Suprapubic skin (tissue), 4 donors: ENCODE data around the gene TYMP.

Experiments
- EP300 ChIP-seq: sonication (generic); formaldehyde crosslinking; IDR thresholded peaks from one replicate; pipeline ENCODE4 v1.6.1; 2017; ENCODE audit warnings: antibody characterized with exemption
- POLR2A ChIP-seq, 2 donors: fragments of 450-650 bp; IDR thresholded peaks; one replicate each; pipeline ENCODE4 v1.6.1; 2017; ENCODE audit warnings: antibody characterized with exemption in 2 of 2, mild to moderate bottlenecking in 2 of 2, moderate library complexity in 2 of 2
- POLR2AphosphoS5 ChIP-seq, 3 donors: sonication (generic); formaldehyde crosslinking; IDR thresholded peaks; one replicate each; pipeline ENCODE4 v1.6.1; 2017; ENCODE audit warnings: antibody characterized with exemption in 3 of 3
- TF ChIP-seq, protein P1 (sequence below), 2 donors: fragments of 200-600 bp in 1 of 2; fragments of 450-650 bp in 1 of 2; sonication (generic) in 1 of 2; IDR thresholded peaks; one replicate each; pipeline ENCODE4 v1.5.1; 2016 to 2019; ENCODE audit warnings: antibody characterized with exemption in 2 of 2, mild to moderate bottlenecking in 1 of 2, moderate library complexity in 1 of 2

DNA sequence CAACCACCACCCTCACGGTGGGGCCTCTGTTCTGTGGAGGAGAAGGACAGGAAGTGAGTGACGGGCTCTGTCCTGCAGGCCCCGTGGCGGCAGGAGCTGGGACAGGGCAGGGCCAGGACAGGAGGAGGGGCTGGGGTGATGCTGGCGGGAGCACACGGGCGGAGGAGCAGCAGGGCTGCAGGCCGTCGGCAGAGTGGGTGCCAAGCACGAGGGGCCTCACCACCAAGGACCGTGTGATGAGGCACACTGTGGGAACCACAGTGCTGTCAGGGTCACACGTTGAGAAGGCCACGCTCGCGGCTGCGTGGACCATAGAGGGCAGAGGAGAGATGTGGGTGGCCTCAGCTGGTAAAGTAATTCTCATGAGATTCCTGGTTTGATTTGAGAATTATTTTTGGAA lies 12.9 kb downstream of the TYMP start:
- TF ChIP-seq POLR2AphosphoS5 (IDR thresholded peaks at IDR 0.05) (no peak), POLR2A (IDR thresholded peaks at IDR 0.05) (no peak), EP300 (no peak)
- TF ChIP-seq, protein P1, sequence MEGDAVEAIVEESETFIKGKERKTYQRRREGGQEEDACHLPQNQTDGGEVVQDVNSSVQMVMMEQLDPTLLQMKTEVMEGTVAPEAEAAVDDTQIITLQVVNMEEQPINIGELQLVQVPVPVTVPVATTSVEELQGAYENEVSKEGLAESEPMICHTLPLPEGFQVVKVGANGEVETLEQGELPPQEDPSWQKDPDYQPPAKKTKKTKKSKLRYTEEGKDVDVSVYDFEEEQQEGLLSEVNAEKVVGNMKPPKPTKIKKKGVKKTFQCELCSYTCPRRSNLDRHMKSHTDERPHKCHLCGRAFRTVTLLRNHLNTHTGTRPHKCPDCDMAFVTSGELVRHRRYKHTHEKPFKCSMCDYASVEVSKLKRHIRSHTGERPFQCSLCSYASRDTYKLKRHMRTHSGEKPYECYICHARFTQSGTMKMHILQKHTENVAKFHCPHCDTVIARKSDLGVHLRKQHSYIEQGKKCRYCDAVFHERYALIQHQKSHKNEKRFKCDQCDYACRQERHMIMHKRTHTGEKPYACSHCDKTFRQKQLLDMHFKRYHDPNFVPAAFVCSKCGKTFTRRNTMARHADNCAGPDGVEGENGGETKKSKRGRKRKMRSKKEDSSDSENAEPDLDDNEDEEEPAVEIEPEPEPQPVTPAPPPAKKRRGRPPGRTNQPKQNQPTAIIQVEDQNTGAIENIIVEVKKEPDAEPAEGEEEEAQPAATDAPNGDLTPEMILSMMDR (IDR thresholded peaks at IDR 0.05), result no peak
